Measurements from ENCODE around the gene STX10. TPM values are rescaled to one million over a fixed set of nuclear protein-coding genes. Genes with fewer than 3 reads are reported as not detected.

STX10 gene
- total and polyA plus RNA-seq, 10 donors = 43.8 to 98.0 (median 67.6) TPM

DNA sequence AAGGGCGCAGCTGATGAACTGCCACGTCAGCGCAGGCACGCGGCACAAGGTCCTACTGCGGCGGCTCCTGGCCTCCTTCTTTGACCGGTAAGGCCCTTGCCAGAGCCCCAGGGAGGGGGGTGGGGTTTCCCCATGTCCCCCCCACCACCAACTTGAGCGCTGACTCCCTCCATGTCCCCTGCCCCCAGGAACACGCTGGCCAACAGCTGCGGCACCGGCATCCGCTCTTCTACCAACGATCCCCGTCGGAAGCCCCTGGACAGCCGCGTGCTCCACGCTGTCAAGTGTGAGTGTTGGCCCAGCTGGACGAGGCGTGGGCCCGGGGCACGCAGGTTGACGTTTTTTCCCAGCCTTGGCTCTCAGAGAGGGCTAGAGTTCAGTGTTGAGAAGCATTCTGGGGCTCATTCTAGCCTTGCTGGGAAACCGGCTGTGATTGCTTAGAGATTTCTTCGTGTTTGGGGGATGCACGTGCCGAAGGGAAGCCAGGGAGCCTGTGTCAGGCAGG is 12.8 kb downstream of the STX10 start:
- Histone ChIP-seq H3K4me1 (peaks cover 0 to 30% (median 3%) of the 10 kb centered on the region in 6 donors), H3K4me3 (no peak overlapping the region), H3K36me3 (peaks cover 0 to 98% (median 42%) of the 10 kb centered on the region in 6 donors), H3K27ac (no peak overlapping the region), H3K9me3 (no peaks in the 10 kb centered on the region), H3K27me3 (replicated peaks in 1 of 7) (no peaks in the 10 kb centered on the region)
- intact Hi-C loops (cut with DNase I; ENCODE audit: low total_unique reads) = no loop called here
- 92 to 96% (median 94%) methylated on average over 24 to 28 of the region's 28 CpGs for WGBS, 5 donors
- TF ChIP-seq POLR2AphosphoS5 (IDR thresholded peaks at IDR 0.05) (no peak), POLR2A (IDR thresholded peaks at IDR 0.05) (no peak)
- TF ChIP-seq, protein P1, sequence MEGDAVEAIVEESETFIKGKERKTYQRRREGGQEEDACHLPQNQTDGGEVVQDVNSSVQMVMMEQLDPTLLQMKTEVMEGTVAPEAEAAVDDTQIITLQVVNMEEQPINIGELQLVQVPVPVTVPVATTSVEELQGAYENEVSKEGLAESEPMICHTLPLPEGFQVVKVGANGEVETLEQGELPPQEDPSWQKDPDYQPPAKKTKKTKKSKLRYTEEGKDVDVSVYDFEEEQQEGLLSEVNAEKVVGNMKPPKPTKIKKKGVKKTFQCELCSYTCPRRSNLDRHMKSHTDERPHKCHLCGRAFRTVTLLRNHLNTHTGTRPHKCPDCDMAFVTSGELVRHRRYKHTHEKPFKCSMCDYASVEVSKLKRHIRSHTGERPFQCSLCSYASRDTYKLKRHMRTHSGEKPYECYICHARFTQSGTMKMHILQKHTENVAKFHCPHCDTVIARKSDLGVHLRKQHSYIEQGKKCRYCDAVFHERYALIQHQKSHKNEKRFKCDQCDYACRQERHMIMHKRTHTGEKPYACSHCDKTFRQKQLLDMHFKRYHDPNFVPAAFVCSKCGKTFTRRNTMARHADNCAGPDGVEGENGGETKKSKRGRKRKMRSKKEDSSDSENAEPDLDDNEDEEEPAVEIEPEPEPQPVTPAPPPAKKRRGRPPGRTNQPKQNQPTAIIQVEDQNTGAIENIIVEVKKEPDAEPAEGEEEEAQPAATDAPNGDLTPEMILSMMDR (IDR thresholded peaks at IDR 0.05 in 8 of 11, conservative IDR thresholded peaks at IDR 0.05 in 3 of 11) = no peak
- no peak for DNase-seq

DNA sequence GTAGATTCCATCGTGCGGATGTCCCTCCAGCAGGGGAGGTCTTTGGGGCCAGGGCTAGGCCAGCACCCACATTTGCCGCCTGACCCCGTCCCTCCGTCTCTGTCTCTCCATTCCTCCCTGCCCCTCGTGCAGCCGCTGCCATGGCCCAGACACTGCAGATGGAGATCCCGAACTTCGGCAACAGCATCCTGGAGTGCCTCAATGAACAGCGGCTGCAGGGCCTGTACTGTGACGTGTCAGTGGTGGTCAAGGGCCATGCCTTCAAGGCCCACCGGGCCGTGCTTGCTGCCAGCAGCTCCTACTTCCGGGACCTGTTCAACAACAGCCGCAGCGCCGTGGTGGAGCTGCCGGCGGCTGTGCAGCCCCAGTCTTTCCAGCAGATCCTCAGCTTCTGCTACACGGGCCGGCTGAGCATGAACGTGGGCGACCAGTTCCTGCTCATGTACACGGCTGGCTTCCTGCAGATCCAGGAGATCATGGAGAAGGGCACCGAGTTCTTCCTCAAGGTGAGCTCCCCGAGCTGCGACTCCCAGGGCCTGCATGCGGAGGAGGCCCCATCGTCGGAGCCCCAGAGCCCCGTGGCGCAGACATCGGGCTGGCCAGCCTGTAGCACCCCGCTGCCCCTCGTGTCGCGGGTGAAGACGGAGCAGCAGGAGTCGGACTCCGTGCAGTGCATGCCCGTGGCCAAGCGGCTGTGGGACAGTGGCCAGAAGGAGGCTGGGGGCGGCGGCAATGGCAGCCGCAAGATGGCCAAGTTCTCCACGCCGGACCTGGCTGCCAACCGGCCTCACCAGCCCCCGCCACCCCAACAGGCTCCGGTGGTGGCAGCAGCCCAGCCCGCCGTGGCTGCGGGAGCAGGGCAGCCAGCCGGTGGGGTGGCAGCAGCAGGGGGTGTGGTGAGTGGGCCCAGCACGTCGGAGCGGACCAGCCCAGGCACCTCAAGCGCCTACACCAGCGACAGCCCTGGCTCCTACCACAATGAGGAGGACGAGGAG is 14.8 kb downstream of the STX10 start:
- no peak for TF ChIP-seq POLR2A (IDR thresholded peaks at IDR 0.05)
- peak in 1 of 3 donors; percentile 20 for TF ChIP-seq POLR2AphosphoS5 (IDR thresholded peaks at IDR 0.05)
- Histone ChIP-seq H3K4me3 (no peak overlapping the region), H3K36me3 (peaks cover 0 to 84% (median 42%) of the 10 kb centered on the region in 6 donors), H3K4me1 (peaks cover 0 to 45% (median 7%) of the 10 kb centered on the region in 6 donors), H3K27ac (no peak overlapping the region), H3K27me3 (replicated peaks in 1 of 7) (no peaks in the 10 kb centered on the region), H3K9me3 (no peaks in the 10 kb centered on the region)
- DNase-seq = no peak
- intact Hi-C loops (cut with DNase I; ENCODE audit: low total_unique reads) = no loop called here
- WGBS, 5 donors = 93 to 98% (median 94%) methylated on average over 32 to 60 of the region's 60 CpGs

DNA sequence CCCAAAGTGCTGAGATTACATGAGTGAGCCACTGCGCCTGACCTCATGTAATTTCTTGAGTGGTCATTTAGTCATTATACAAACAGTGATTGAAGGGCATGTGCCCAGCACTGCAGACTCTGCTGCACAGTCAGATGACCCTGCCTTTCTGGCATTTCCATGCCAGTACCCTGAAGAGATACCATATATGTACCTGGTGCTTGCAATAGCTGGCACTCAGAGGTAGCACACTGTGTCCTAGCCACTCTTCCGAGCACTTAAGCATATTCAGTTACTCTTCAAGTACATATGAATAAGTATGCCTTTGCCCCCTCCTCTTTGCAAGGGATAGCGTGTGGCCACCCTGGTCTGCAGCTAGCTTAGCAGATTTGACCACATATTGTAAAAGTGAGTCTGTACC is 15.5 kb downstream of the STX10 start:
- 91 to 100% (median 97%) methylated on average over 3 of the region's 3 CpGs for WGBS, 5 donors
- no peak for DNase-seq
- H3K27ac ChIP-seq = no peak overlapping the region
- peaks cover 0 to 40% (median 7%) of the 10 kb centered on the region in 6 donors for H3K4me1 ChIP-seq
- no peaks in the 10 kb centered on the region for H3K9me3 ChIP-seq
- H3K4me3 ChIP-seq = no peak overlapping the region
- no peaks in the 10 kb centered on the region for H3K27me3 ChIP-seq (replicated peaks in 1 of 7)
- H3K36me3 ChIP-seq = peaks cover 0 to 77% (median 40%) of the 10 kb centered on the region in 6 donors
- intact Hi-C loops (cut with DNase I; ENCODE audit: low total_unique reads) = no loop called here
- no peak for TF ChIP-seq POLR2A (IDR thresholded peaks at IDR 0.05)
- TF ChIP-seq, protein P1 (IDR thresholded peaks at IDR 0.05 in 8 of 11, conservative IDR thresholded peaks at IDR 0.05 in 3 of 11) = no peak
- no peak for TF ChIP-seq POLR2AphosphoS5 (IDR thresholded peaks at IDR 0.05)

DNA sequence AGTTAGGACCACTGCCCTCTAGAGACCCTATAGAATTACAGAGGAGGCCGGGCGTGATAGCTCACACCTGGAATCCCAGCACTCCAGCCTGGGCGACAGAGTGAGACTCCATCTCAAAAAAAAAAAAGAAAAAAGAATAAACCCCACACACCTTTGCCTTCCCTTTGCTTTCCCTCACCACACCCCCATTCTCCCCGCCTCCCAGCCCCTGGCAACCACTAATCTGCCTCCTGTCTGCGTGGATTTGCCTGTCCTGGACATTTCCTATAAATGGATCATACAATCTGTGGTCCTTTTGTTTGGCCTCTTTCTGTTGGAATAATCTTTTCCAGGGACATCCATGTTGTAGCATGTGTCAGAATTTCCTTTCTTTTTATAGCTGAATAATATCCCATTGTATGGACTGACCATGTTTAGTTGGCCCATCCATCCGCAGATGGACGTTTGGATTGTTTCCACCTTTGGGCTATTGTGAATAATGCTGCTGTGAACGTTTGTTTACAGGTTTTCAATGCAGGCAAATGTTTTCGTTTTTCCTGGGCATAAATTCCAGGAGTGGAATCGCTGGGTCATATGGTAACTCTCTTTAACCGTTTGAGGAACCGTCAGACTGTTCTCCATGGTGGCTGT is 16.8 kb downstream of the STX10 start:
- H3K4me1 ChIP-seq = peaks cover 0 to 29% (median 5%) of the 10 kb centered on the region in 6 donors
- H3K4me3 ChIP-seq = no peak overlapping the region
- peaks cover 0 to 64% (median 33%) of the 10 kb centered on the region in 6 donors for H3K36me3 ChIP-seq
- no peaks in the 10 kb centered on the region for H3K27me3 ChIP-seq (replicated peaks in 1 of 7)
- TF ChIP-seq POLR2A (IDR thresholded peaks at IDR 0.05) (no peak), POLR2AphosphoS5 (IDR thresholded peaks at IDR 0.05) (no peak)
- TF ChIP-seq, protein P1 (IDR thresholded peaks at IDR 0.05 in 8 of 11, conservative IDR thresholded peaks at IDR 0.05 in 3 of 11) = no peak
- 86 to 89% (median 87%) methylated on average over 12 of the region's 12 CpGs for WGBS, 5 donors
- H3K27ac ChIP-seq = no peak overlapping the region
- no peak for DNase-seq
- H3K9me3 ChIP-seq = no peaks in the 10 kb centered on the region
- intact Hi-C loops (cut with DNase I; ENCODE audit: low total_unique reads) = no loop called here
